ENCODE results near the gene SSUH2. TPM values are rescaled to one million over a fixed set of nuclear protein-coding genes. Genes with fewer than 3 reads are reported as not detected.

SSUH2 gene
- total and polyA plus RNA-seq, 2 experiments from 2014 or later: 0.73 to 2.3 TPM

DNA sequence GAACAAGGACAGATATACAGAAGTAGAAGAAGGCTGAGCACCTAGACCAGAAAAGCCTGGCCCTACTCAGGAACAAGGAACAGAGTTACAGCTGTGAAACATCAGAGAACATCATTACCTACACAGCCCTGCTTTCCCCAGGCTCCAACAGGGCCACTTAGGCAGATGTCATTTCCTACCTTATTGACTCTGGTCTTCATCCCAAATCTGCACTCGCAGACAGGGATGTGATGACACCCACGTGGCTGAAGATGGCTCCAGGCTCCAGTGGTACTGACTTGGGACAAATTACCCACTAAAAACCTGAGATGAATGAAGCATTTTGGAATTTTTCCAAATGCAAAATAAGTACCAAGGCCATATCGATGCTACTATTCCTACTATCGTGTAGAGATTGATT, 18.0 kb upstream of the SSUH2 start:
- H3K4me1 Mint-ChIP-seq: peaks cover 9% of the 10 kb centered on the region
- no peak overlapping the region for H3K4me3 Mint-ChIP-seq
- Histone ChIP-seq H3K79me2 (replicated peaks; ENCODE audit: insufficient read depth) (no peaks in the 10 kb centered on the region), H3K36me3 (ENCODE audit: insufficient read depth) (no peaks in the 10 kb centered on the region), H3F3A (replicated peaks; ENCODE audit: low read depth) (no peaks in the 10 kb centered on the region), H3K4me2 (no peak overlapping the region), H3K9me2 (ENCODE audit: insufficient read depth) (no peaks in the 10 kb centered on the region), H4K20me1 (replicated peaks; ENCODE audit: insufficient read depth) (no peaks in the 10 kb centered on the region), H3K27ac (ENCODE audit: low read depth) (no peak overlapping the region), H3K4me1 (ENCODE audit: insufficient read depth) (peaks cover 20% of the 10 kb centered on the region; the same call in 1 of the 2 replicates), H2AFZ (no peak overlapping the region), H3K4me3 (no peak overlapping the region), H3K27me3 (ENCODE audit: insufficient read depth) (no peaks in the 10 kb centered on the region)
- H3K27me3 Mint-ChIP-seq (ENCODE audit: insufficient read depth, low read depth, poor library complexity): peaks cover 1% of the 10 kb centered on the region
- no peak for DNase-seq (ENCODE audit: low spot score)
- H3K9me3 Mint-ChIP-seq: no peaks in the 10 kb centered on the region
- ATAC-seq: no peak
- H3K27ac Mint-ChIP-seq: no peak overlapping the region
- H3K36me3 Mint-ChIP-seq (ENCODE audit: low read depth): no peaks in the 10 kb centered on the region
- no peak for TF ChIP-seq EZH2phosphoT487 (IDR thresholded peaks at IDR 0.05; ENCODE audit: unreplicated experiment)
- no peak for TF ChIP-seq ZNF331 (CRISPR knock-in tag; IDR thresholded peaks at IDR 0.05; ENCODE audit: low read depth)
- no peak for TF ChIP-seq ZNF114 (CRISPR knock-in tag; IDR thresholded peaks at IDR 0.05)

GRCh38 chr3:8660175-8661118, 15.8 kb upstream of the SSUH2 start:
- H3K4me2 ChIP-seq: no peak overlapping the region
- Mint-ChIP-seq H3K27ac (no peak overlapping the region), H3K9me3 (no peaks in the 10 kb centered on the region; the same call in 2 of the 3 replicates), H3K4me1 (peaks cover 9% of the 10 kb centered on the region), H3K36me3 (ENCODE audit: low read depth) (no peaks in the 10 kb centered on the region), H3K4me3 (no peak overlapping the region), H3K27me3 (ENCODE audit: insufficient read depth, low read depth, poor library complexity) (peaks cover 5% of the 10 kb centered on the region)
- no peaks in the 10 kb centered on the region for H3K36me3 ChIP-seq (ENCODE audit: insufficient read depth)
- ATAC-seq (no peak), DNase-seq (ENCODE audit: low spot score) (no peak)
- no peaks in the 10 kb centered on the region for H3F3A ChIP-seq (replicated peaks; ENCODE audit: low read depth)
- no peak overlapping the region for H3K27ac ChIP-seq (ENCODE audit: low read depth)
- no peak for TF ChIP-seq EZH2phosphoT487 (IDR thresholded peaks at IDR 0.05; ENCODE audit: unreplicated experiment)
- no peak for TF ChIP-seq ZNF114 (CRISPR knock-in tag; IDR thresholded peaks at IDR 0.05)
- peak in 1 of 2 experiments; percentile 17; a peak in 1 of 4 replicates for TF ChIP-seq CTCF (conservative IDR thresholded peaks at IDR 0.05; ENCODE audit: low read depth in 2 of 2)
- no peak for TF ChIP-seq STAT1 (IDR thresholded peaks at IDR 0.05; ENCODE audit: unreplicated experiment)
- peaks cover 20% of the 10 kb centered on the region; the same call in 1 of the 2 replicates for H3K4me1 ChIP-seq (ENCODE audit: insufficient read depth)
- no peaks in the 10 kb centered on the region for H3K9me2 ChIP-seq (ENCODE audit: insufficient read depth)
- H2AFZ ChIP-seq: no peak overlapping the region
- H3K4me3 ChIP-seq: no peak overlapping the region
- H3K27me3 ChIP-seq (ENCODE audit: insufficient read depth): no peaks in the 10 kb centered on the region
- H3K79me2 ChIP-seq (replicated peaks; ENCODE audit: insufficient read depth): no peaks in the 10 kb centered on the region
- no peaks in the 10 kb centered on the region for H4K20me1 ChIP-seq (replicated peaks; ENCODE audit: insufficient read depth)

DNA sequence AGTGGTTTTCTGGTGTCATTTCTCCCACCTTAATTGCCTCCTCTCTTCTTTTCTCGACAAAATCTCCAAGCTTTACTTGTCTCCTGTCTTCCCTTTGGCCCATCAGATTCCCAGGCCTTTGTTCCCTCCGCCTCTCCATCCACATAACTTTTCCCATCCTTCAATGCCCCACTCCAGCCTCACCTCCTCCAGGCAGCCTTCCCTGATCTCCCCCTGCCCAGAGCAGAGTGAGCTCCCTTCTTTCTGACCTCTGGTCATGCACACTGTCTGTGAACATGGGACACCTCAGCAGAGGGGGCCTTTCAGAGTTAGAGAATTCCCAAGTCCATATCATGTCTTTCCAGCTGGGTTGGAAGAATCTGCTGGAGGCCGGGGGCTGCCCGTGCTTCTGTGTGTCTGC, 14.6 kb upstream of the SSUH2 start:
- no peak overlapping the region for H3K27ac ChIP-seq (ENCODE audit: low read depth)
- Mint-ChIP-seq H3K4me1 (peaks cover 9% of the 10 kb centered on the region), H3K36me3 (ENCODE audit: low read depth) (no peaks in the 10 kb centered on the region), H3K9me3 (peaks cover 3% of the 10 kb centered on the region; the same call in 1 of the 3 replicates), H3K27ac (no peak overlapping the region), H3K4me3 (no peak overlapping the region), H3K27me3 (ENCODE audit: insufficient read depth, low read depth, poor library complexity) (peaks cover 3% of the 10 kb centered on the region)
- no peaks in the 10 kb centered on the region for H3K9me2 ChIP-seq (ENCODE audit: insufficient read depth)
- peaks cover 20% of the 10 kb centered on the region; the same call in 1 of the 2 replicates for H3K4me1 ChIP-seq (ENCODE audit: insufficient read depth)
- H3K4me3 ChIP-seq: no peak overlapping the region
- DNase-seq (ENCODE audit: low spot score) (no peak), ATAC-seq (no peak)
- H3K27me3 ChIP-seq (ENCODE audit: insufficient read depth): no peaks in the 10 kb centered on the region
- no peak overlapping the region for H2AFZ ChIP-seq
- no peak for TF ChIP-seq STAT1 (IDR thresholded peaks at IDR 0.05; ENCODE audit: unreplicated experiment)
- TF ChIP-seq EZH2phosphoT487 (IDR thresholded peaks at IDR 0.05; ENCODE audit: unreplicated experiment): no peak
- no peak for TF ChIP-seq ZNF114 (CRISPR knock-in tag; IDR thresholded peaks at IDR 0.05)
- H4K20me1 ChIP-seq (replicated peaks; ENCODE audit: insufficient read depth): no peaks in the 10 kb centered on the region
- no peaks in the 10 kb centered on the region for H3K36me3 ChIP-seq (ENCODE audit: insufficient read depth)
- H3K79me2 ChIP-seq (replicated peaks; ENCODE audit: insufficient read depth): no peaks in the 10 kb centered on the region
- H3F3A ChIP-seq (replicated peaks; ENCODE audit: low read depth): no peaks in the 10 kb centered on the region
- no peak overlapping the region for H3K4me2 ChIP-seq
